H1 (cell line): ENCODE data around the gene SLX9.

Source experiments
- CBX8 ChIP-seq: fragments of 300-800, 300-1000 bp; sonication (generic); IDR thresholded peaks from 2 replicates; pipeline ENCODE4 v1.7.1; 2016; ENCODE audit warnings: low read depth, low read length, borderline replicate concordance
- CEBPB ChIP-seq: IDR thresholded peaks from 2 replicates; pipeline ENCODE4 v1.6.1; 2012; ENCODE audit warnings: low read depth, low read length
- EZH2 ChIP-seq: fragments of 200-600 bp; sonication (generic); IDR thresholded peaks from 2 replicates; pipeline ENCODE4 v1.7.1; 2012; ENCODE audit warnings: low read depth, mild to moderate bottlenecking, moderate library complexity, low read length, inconsistent platforms; ENCODE audit not compliant: severe bottlenecking
- MAFK ChIP-seq: IDR thresholded peaks from 2 replicates; pipeline ENCODE4 v1.6.1; 2012; ENCODE audit warnings: low read depth, mild to moderate bottlenecking, improper control_type of control experiment, low read length
- POLR2A ChIP-seq, 2 experiments: IDR thresholded peaks; 1 replicate in 1 of 2; 2 replicates in 1 of 2; pipeline ENCODE4 v1.6.1; 2011; ENCODE audit warnings: low read depth in 2 of 2, low read length in 2 of 2, mild to moderate bottlenecking in 2 of 2; ENCODE audit errors: control extremely low read depth in 1 of 2
- POLR2AphosphoS5 ChIP-seq: IDR thresholded peaks from 2 replicates; pipeline ENCODE4 v1.6.1; 2011; ENCODE audit warnings: low read depth, low read length
- RAD21 ChIP-seq, 2 experiments: IDR thresholded peaks in 1 of 2; conservative IDR thresholded peaks in 1 of 2; 2 replicates each; pipeline ENCODE4 v1.6.1; 2011; ENCODE audit warnings: low read depth in 2 of 2, low read length in 2 of 2, improper control_type of control experiment in 1 of 2, inconsistent platforms in 1 of 2, mild to moderate bottlenecking in 1 of 2, moderate library complexity in 1 of 2
- TAF1 ChIP-seq: IDR thresholded peaks from 2 replicates; pipeline ENCODE4 v1.6.1; 2011; ENCODE audit warnings: mild to moderate bottlenecking, low read depth, low read length
- TBP ChIP-seq: IDR thresholded peaks from 2 replicates; pipeline ENCODE4 v1.6.1; 2011; ENCODE audit warnings: low read depth, low read length, improper control_type of control experiment
- TF ChIP-seq, protein P1 (sequence below), 3 experiments: IDR thresholded peaks; 1 replicate in 2 of 3; 2 replicates in 1 of 3; pipeline versions ENCODE4 v1.5.1 to v1.6.1; 2011; ENCODE audit warnings: low read length in 3 of 3, mild to moderate bottlenecking in 3 of 3, inconsistent platforms in 2 of 3, low read depth in 1 of 3, moderate library complexity in 1 of 3; ENCODE audit not compliant: insufficient read depth in 1 of 3; ENCODE audit errors: control extremely low read depth in 1 of 3

GRCh38 chr21:44900559-44901251 is 39.1 kb upstream of the SLX9 start:
- TF ChIP-seq CBX8: no peak
- TF ChIP-seq POLR2AphosphoS5: no peak
- TF ChIP-seq CEBPB: no peak
- no peak for TF ChIP-seq MAFK
- no peak for TF ChIP-seq POLR2A (IDR thresholded peaks at IDR 0.05; ENCODE audit: control extremely low read depth in 1 of 2, low read depth in 2 of 2, low read length in 2 of 2)
- TF ChIP-seq, protein P1, sequence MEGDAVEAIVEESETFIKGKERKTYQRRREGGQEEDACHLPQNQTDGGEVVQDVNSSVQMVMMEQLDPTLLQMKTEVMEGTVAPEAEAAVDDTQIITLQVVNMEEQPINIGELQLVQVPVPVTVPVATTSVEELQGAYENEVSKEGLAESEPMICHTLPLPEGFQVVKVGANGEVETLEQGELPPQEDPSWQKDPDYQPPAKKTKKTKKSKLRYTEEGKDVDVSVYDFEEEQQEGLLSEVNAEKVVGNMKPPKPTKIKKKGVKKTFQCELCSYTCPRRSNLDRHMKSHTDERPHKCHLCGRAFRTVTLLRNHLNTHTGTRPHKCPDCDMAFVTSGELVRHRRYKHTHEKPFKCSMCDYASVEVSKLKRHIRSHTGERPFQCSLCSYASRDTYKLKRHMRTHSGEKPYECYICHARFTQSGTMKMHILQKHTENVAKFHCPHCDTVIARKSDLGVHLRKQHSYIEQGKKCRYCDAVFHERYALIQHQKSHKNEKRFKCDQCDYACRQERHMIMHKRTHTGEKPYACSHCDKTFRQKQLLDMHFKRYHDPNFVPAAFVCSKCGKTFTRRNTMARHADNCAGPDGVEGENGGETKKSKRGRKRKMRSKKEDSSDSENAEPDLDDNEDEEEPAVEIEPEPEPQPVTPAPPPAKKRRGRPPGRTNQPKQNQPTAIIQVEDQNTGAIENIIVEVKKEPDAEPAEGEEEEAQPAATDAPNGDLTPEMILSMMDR (IDR thresholded peaks at IDR 0.05; ENCODE audit: control extremely low read depth in 1 of 3, insufficient read depth in 1 of 3, low read depth in 1 of 3, low read length in 3 of 3): no peak
- no peak for TF ChIP-seq RAD21 (IDR thresholded peaks at IDR 0.05 in 1 of 2, conservative IDR thresholded peaks at IDR 0.05 in 1 of 2; ENCODE audit: low read depth in 2 of 2, low read length in 2 of 2)
- TF ChIP-seq TAF1: no peak
- no peak for TF ChIP-seq EZH2
- TF ChIP-seq TBP: no peak
